Mucosa of descending colon (tissue), 3 donors: ENCODE results near the gene MAGOHB. TPM values are rescaled to one million over a fixed set of nuclear protein-coding genes. Genes with fewer than 3 reads are reported as not detected.
A peak's percentile ranks its signal among the peaks of the same experiment; 100 is the strongest.

Experiments
- ATAC-seq: fragments of 200-7000 bp; cut with Tn5 transposase; one replicate; pipeline ENCODE4 v1.9.1; 2020; ENCODE audit warnings: mild to moderate bottlenecking, moderate library complexity
- DNase-seq, 3 donors: peaks; one replicate each; pipeline ENCODE4 v3.0.0-alpha.2; 2020
- H3K36me3 ChIP-seq: fragments of 200-600 bp; one replicate; pipeline ENCODE4 v1.8.0; 2021; ENCODE audit warnings: low read depth, mild to moderate bottlenecking
- H3K4me1 ChIP-seq: fragments of 200-600 bp; one replicate; pipeline ENCODE4 v1.8.0; 2021; ENCODE audit warnings: low read depth, mild to moderate bottlenecking
- H3K4me3 ChIP-seq: fragments of 200-600 bp; one replicate; pipeline ENCODE4 v1.8.0; 2021; ENCODE audit warnings: mild to moderate bottlenecking
- H3K9me3 ChIP-seq: fragments of 200-600 bp; one replicate; pipeline ENCODE4 v1.8.0; 2021; ENCODE audit warnings: mild to moderate bottlenecking
- CTCF ChIP-seq: fragments of 200-600 bp; IDR thresholded peaks from one replicate; pipeline ENCODE4 v1.8.0; 2022; ENCODE audit warnings: antibody characterized with exemption, mild to moderate bottlenecking
- intact Hi-C, 2 donors: fragments of 100-400 bp; cut with DNase I in 1 of 2; cut with micrococcal nuclease in 1 of 2; formaldehyde crosslinking; loops; one replicate each; pipeline versions ENCODE4 v1.11.0 to v1.11.1; 2022; cut with DNase I, micrococcal nuclease
- total RNA-seq, 3 donors: library from RNA; stranded (reverse); fragmentation: NEBNext Ultra II Directional in 2 of 3; extraction: Animal tissue kit (Norgen Biotek cat#: 25700) in 2 of 3; gene quantifications; one replicate each; pipeline versions ENCODE4 v1.2.1 to v1.2.4, GENCODE V29; 2021 to 2023
- donor health status: DM: no; HTN: no; CAD: no; lungs with moderate emphysema.
- donor health status: DM: no; HTN: no; CAD: no.
- donor health status: DM: no; HTN: yes; CAD: no.

MAGOHB gene
- total RNA-seq, 3 donors from 2014 or later = 9.6 to 14.7 (median 13.7) TPM

GRCh38 chr12:10557329-10557728, 56.1 kb downstream of the MAGOHB start:
- H3K4me1 ChIP-seq = no peaks in the 10 kb centered on the region
- no peaks in the 10 kb centered on the region for H3K9me3 ChIP-seq
- intact Hi-C loops = no loop called here
- DNase-seq = no peak
- no peaks in the 10 kb centered on the region for H3K36me3 ChIP-seq
- no peak for TF ChIP-seq CTCF
- no peak overlapping the region for H3K4me3 ChIP-seq
- ATAC-seq = no peak

- Histone ChIP-seq H3K4me3 (no peak overlapping the region), H3K9me3 (no peaks in the 10 kb centered on the region), H3K4me1 (no peaks in the 10 kb centered on the region), H3K36me3 (no peaks in the 10 kb centered on the region)
- peak; percentile 35 for ATAC-seq
- intact Hi-C loops = no loop called here
- DNase-seq = no peak
- no peak for TF ChIP-seq CTCF
These were observed 58.5 kb downstream of the MAGOHB start for GRCh38 chr12:10554756-10555481.

DNA sequence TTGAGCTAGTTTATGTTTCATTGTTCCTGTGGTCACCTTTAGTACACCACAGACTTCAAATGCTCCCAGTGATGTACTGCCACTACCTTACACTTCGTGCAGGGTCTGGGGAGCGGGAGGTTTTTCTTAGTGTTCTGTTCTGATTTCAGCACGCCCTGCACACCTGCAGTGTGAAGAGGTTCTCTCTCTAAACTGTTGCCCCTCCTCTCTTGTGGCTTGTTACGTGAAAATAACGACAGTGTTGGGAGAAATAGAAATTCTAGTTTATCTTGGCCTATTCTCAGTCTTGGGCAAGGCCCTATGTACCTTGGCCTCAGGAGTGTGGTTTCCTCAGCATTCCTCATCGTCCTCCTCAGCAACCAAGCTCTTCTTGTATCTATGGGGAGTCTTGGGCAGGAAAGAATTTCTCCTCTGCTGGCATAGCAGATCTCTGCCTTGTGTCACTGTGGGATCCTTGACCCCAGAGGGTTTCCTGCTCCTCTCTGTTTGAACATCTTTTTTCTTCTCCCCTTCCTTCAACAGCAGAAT, 59.1 kb downstream of the MAGOHB start:
- DNase-seq (no peak), ATAC-seq (peak; percentile 74)
- no peaks in the 10 kb centered on the region for H3K36me3 ChIP-seq
- no peak overlapping the region for H3K4me3 ChIP-seq
- no peak for TF ChIP-seq CTCF
- no peaks in the 10 kb centered on the region for H3K9me3 ChIP-seq
- H3K4me1 ChIP-seq = no peaks in the 10 kb centered on the region
- intact Hi-C loops = no loop called here

Other genes with a start within 250 kb of the MAGOHB start
- 1 to 10 TPM; 3.9 to 4.5 (median 4.4) TPM for gene KLRK1, start 223.6 kb downstream of the MAGOHB start, total RNA-seq
- 1 to 10 TPM in 2 of 3 donors, under 1 TPM in 1; 0.72 to 1.7 (median 1.4) TPM for gene KLRC4, start 203.9 kb downstream of the MAGOHB start, total RNA-seq
- under 1 TPM; 0.54 to 0.81 (median 0.58) TPM for gene KLRC3, start 193.0 kb downstream of the MAGOHB start, total RNA-seq
- 1 to 10 TPM in 1 of 3 donors, under 1 TPM in 1, not detected in 1; 0.67 to 2.6 TPM for gene KLRC2, start 177.6 kb downstream of the MAGOHB start, total RNA-seq
- gene KLRC1, start 160.2 kb downstream of the MAGOHB start, total RNA-seq = 1 to 10 TPM; 1.2 to 3.6 (median 1.9) TPM
- gene EIF2S3B, start 107.7 kb downstream of the MAGOHB start, total RNA-seq = under 1 TPM; 0.22 to 0.46 (median 0.38) TPM
- gene STYK1, start 60.4 kb upstream of the MAGOHB start, total RNA-seq = 10 to 100 TPM; 19.9 to 37.6 (median 28.0) TPM
- 100 to 1,000 TPM; 120 to 373 (median 193) TPM for gene YBX3, start 109.7 kb upstream of the MAGOHB start, total RNA-seq
- not detected for gene TAS2R7, start 189.0 kb upstream of the MAGOHB start, total RNA-seq
- gene TAS2R8, start 193.7 kb upstream of the MAGOHB start, total RNA-seq = not detected
- not detected for gene TAS2R9, start 196.6 kb upstream of the MAGOHB start, total RNA-seq
- under 1 TPM in 2 of 3 donors, not detected in 1; 0.39 to 0.87 TPM for gene TAS2R10, start 212.7 kb upstream of the MAGOHB start, total RNA-seq
- gene PRR4, start 235.9 kb upstream of the MAGOHB start, total RNA-seq = 1 to 10 TPM in 1 of 3 donors, under 1 TPM in 2; 0.60 to 3.4 (median 0.79) TPM